Upper lobe of left lung (tissue), 4 donors: ENCODE data around the gene FOXL1.

Experiments used
- POLR2A ChIP-seq, 4 donors: fragments of 450-650 bp; IDR thresholded peaks; one replicate each; pipeline ENCODE4 v1.5.1; 2016 to 2017; ENCODE audit warnings: antibody characterized with exemption in 4 of 4, mild to moderate bottlenecking in 2 of 4
- POLR2AphosphoS5 ChIP-seq, 2 donors: sonication (generic); formaldehyde crosslinking; IDR thresholded peaks; one replicate each; pipeline ENCODE4 v1.5.1; 2017; ENCODE audit warnings: antibody characterized with exemption in 2 of 2
- TF ChIP-seq, protein P1 (sequence below), 6 experiments: fragments of 450-650 bp in 4 of 6; fragments of 200-600 bp in 2 of 6; sonication (generic) in 2 of 6; IDR thresholded peaks; one replicate each; pipeline ENCODE4 v1.5.1; 2016 to 2019; ENCODE audit warnings: antibody characterized with exemption in 6 of 6

DNA sequence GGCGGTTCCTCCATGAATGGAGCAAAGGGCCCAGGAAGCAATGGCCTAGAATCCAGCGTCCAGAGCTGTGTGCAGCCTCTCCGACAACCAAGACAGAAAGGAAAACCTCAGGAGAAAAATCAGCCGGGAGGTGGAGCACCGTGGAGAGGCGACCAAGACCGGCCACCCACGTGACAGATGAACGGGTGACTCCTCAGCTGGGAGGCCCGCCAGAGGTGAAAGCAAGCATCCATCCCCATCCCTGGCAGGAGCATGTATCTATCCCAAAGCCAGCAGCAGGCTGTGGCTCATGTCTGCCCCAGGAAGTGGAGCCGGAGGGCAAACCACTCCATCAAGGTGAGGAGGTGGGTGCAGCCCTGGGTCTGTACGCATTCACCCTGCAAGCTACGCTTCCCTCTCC, 52.1 kb downstream of the FOXL1 start:
- TF ChIP-seq, protein P1, sequence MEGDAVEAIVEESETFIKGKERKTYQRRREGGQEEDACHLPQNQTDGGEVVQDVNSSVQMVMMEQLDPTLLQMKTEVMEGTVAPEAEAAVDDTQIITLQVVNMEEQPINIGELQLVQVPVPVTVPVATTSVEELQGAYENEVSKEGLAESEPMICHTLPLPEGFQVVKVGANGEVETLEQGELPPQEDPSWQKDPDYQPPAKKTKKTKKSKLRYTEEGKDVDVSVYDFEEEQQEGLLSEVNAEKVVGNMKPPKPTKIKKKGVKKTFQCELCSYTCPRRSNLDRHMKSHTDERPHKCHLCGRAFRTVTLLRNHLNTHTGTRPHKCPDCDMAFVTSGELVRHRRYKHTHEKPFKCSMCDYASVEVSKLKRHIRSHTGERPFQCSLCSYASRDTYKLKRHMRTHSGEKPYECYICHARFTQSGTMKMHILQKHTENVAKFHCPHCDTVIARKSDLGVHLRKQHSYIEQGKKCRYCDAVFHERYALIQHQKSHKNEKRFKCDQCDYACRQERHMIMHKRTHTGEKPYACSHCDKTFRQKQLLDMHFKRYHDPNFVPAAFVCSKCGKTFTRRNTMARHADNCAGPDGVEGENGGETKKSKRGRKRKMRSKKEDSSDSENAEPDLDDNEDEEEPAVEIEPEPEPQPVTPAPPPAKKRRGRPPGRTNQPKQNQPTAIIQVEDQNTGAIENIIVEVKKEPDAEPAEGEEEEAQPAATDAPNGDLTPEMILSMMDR (IDR thresholded peaks at IDR 0.05), result no peak
- TF ChIP-seq POLR2A (IDR thresholded peaks at IDR 0.05), result no peak
- no peak for TF ChIP-seq POLR2AphosphoS5 (IDR thresholded peaks at IDR 0.05)
